LNCAP (cell line): Measurements from ENCODE around the gene KCTD3.

ENCODE experiments used
- TF ChIP-seq, protein P1 (sequence below): fragments of 450-650 bp; IDR thresholded peaks from 2 replicates; pipeline ENCODE4 v1.5.1; 2017; ENCODE audit warnings: mild to moderate bottlenecking

The KCTD3 gene

DNA sequence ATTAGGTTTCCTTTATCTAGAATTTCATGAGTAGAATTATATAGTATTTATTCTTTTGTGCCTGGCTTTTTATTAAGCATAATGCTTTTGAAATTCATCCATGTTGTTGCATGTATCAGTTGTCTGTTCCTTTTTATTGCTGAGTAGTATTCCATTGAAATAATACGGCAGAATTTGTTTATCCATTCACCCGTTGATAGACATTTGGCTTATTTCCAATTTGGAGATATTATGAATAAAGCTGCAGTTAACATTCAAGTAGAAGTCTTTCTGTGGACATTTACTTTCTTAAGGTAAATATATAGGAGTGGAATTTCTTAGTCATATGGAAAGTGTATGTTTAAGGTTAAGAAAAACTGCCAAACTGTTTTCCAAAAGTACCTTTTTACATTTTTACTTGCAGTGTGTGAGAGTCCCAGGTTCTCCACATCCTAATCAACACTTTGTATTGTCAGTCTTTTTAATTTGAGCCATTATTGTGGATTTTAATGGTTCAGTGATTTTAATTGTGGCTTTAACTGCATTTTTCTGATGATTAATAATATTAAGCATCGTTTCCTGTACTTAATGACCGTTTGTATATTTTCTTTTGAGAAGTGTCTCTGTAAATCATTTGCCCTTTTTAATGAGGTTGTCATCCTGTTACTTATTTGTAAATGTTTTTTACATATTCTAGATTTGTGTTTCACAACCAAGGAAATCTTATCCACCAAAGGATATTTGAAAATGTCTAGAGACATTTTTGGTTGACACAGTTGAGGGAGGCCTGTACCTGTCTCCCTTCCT is 22.7 kb downstream of the KCTD3 start:
- TF ChIP-seq, protein P1, sequence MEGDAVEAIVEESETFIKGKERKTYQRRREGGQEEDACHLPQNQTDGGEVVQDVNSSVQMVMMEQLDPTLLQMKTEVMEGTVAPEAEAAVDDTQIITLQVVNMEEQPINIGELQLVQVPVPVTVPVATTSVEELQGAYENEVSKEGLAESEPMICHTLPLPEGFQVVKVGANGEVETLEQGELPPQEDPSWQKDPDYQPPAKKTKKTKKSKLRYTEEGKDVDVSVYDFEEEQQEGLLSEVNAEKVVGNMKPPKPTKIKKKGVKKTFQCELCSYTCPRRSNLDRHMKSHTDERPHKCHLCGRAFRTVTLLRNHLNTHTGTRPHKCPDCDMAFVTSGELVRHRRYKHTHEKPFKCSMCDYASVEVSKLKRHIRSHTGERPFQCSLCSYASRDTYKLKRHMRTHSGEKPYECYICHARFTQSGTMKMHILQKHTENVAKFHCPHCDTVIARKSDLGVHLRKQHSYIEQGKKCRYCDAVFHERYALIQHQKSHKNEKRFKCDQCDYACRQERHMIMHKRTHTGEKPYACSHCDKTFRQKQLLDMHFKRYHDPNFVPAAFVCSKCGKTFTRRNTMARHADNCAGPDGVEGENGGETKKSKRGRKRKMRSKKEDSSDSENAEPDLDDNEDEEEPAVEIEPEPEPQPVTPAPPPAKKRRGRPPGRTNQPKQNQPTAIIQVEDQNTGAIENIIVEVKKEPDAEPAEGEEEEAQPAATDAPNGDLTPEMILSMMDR = no peak

DNA sequence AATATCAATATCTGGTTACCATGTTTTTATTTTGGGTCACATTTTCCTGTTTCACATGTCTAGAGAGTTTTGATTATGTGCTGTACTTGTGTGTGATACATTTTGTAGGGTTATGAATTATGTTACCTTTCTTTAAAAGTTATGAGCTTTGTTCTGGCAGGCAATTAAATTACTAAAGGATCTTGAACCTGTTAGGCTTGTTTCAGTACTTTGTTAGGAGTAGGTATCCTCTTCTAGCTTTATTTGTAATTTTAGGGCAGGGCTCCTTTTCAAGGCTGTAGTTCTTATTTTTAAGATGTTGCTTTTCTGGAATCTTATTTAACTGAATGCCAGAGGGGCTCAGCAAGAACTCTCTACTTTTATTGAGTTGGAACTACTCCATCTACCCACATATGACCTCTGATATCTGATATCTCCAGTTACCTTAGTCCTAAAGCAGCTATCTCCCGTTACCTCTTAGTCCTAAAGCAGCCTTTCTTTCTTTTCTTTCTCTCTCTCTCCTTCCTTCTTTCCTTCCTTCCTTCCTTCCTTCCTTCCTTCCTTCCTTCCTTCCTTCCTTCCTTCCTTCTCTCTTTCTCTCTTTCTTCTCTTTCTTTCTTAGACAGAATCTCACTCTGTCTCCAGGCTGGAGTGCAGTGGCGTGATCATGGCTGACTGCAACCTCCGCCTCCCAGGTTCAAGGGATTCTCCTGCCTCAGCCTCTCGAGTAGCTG is 23.8 kb downstream of the KCTD3 start:
- TF ChIP-seq, protein P1 = no peak

DNA sequence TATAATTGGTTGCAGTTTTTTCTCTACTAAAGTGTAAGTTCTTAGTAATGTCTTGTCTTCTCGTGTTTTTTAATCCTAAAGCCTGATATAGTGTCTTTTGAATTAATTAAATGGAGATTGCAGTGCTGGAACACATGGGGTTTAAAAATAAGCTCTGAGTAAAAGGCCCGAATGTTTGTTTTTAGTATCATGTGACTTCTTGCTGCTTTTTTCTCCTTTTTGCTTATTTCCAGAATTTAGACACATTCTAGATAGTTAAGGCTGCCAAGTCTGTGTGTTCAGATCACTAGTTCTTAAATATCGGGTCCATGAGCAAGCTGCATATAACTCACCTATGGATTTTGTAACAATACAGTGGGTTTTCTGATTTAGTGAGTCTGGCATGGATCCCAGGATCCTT is 27.5 kb downstream of the KCTD3 start:
- TF ChIP-seq, protein P1 = no peak

DNA sequence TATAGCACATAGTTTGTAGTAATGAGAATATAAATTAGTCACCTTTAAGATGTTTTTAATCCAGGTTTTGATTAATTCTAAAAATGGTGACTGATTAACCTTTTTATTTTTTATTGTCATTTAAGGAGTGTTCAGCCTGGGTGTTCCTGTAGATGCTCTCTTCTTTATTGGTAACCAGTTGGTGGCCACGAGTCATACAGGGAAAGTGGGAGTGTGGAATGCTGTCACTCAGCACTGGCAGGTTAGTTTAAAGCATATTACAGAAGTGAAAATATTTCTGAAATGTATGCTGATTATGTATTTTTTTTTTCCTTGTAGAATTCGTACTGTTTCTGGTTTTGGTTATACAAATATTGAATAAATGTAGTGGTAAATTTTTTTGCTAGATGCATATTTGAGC is 28.1 kb downstream of the KCTD3 start:
- TF ChIP-seq, protein P1 = no peak

DNA sequence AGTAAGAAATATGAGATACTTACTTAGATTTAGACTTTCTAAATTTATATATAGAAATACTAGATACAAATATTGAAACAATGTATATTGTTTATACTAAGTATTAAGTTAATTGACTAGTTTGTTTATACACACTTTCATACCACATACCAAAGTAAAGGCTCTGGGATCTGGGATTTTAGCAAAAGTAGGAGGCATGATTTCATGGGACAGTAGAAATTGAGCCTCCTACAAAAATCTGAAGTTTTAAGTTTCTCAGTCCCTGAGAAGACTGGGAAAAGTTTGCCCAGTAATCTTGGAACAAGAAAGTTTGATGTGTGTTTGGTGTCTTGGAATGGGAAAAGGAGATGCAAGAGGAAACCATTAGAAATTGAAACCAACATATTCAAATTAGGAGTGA is 30.9 kb downstream of the KCTD3 start:
- TF ChIP-seq, protein P1 = no peak

DNA sequence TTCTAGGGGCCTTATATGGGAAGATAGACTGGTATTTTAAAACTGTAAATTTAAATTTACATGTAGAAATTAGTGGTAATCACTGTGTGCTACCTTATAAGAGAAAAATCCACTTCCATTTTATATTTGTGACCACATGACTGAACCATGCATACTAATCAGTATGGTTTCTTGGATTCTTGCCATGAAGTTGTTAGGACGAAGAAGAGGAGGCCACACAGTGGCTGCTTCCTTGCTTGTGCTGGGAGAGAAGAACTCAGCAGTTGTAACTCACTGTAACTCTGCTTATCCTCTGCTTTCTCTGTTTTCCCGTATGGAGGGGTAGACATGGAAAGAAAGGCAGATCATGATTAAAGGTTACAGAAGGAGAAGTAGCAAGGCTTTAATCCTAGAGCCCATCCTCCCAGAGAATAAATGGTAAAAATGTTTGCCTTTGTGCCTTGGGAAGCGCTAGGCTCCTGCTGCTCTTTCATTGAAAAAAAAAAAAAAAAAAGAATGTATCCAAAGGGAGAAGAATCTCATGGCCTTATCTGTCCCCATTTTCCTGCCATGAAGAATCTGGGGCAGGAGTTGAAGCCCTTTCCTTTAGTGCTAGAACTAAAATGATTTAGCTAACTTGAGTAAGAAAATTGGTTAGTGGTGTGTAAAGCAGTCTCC is 32.4 kb downstream of the KCTD3 start:
- TF ChIP-seq, protein P1 = no peak

DNA sequence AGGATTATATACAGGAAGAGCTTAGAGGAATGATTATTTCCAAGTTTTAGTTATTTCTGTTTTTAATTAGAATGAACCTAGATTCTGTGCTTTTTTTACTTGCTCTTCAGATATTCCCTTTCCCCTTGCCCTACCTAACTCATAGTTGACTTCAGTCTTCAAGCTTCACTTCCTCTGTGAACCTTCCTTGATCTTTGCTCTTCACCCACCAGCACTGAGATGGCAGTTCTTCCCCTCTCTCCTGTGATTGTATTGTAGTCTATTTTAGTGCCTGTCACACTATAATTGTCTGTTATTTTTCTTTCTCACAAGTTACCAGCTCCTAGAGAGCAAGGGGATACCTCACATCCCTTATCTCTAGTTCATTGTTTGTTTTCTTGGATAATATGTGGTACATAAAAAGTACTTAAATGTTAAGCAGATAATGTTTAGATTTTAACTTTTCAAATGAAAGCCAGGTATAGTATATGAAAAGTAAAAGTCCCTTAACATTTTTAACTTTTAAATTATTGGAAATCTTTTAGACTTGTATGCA is 33.2 kb downstream of the KCTD3 start:
- TF ChIP-seq, protein P1 = no peak
